ENCODE results near the gene LRRC66. TPM values are rescaled to one million over a fixed set of nuclear protein-coding genes. Genes with fewer than 3 reads are reported as not detected.

Gene LRRC66
- total RNA-seq, 1 donor from 2014 or later: 1.0 TPM

- Histone ChIP-seq H3K9ac (no peak overlapping the region), H3K9me3 (ENCODE audit: low read depth) (no peaks in the 10 kb centered on the region), H3K4me3 (no peak overlapping the region), H3K4me2 (no peak overlapping the region), H3F3A (ENCODE audit: low read depth) (no peaks in the 10 kb centered on the region), H3K36me3 (no peaks in the 10 kb centered on the region), H3K4me1 (no peaks in the 10 kb centered on the region), H2AFZ (replicated peaks) (no peak overlapping the region), H3K27ac (no peak overlapping the region), H3K79me2 (ENCODE audit: low read depth) (no peaks in the 10 kb centered on the region), H4K20me1 (ENCODE audit: low read depth) (no peaks in the 10 kb centered on the region), H3K27me3 (no peaks in the 10 kb centered on the region)
- Mint-ChIP-seq H3K4me1 (no peaks in the 10 kb centered on the region), H3K4me3 (no peak overlapping the region), H3K9me3 (peaks cover 1% of the 10 kb centered on the region), H3K27ac (no peak overlapping the region), H3K27me3 (ENCODE audit: insufficient read depth, low read depth) (peaks cover 6% of the 10 kb centered on the region), H3K36me3 (no peaks in the 10 kb centered on the region)
- no peak for DNase-seq (ENCODE audit: low spot score)
- TF ChIP-seq EZH2 (IDR thresholded peaks at IDR 0.05) (no peak), CTCF (IDR thresholded peaks at IDR 0.05) (no peak), EZH2phosphoT487 (IDR thresholded peaks at IDR 0.05) (no peak)
Measured at GRCh38 chr4:52058275-52058674, 38.1 kb upstream of the LRRC66 start.

GRCh38 chr4:52057196-52057595 is 37.0 kb upstream of the LRRC66 start:
- H3K9me3 ChIP-seq (ENCODE audit: low read depth): no peaks in the 10 kb centered on the region
- no peak for DNase-seq (ENCODE audit: low spot score)
- H3K9ac ChIP-seq: no peak overlapping the region
- no peaks in the 10 kb centered on the region for H3K27me3 ChIP-seq
- no peak overlapping the region for H3K4me2 ChIP-seq
- Mint-ChIP-seq H3K27ac (no peak overlapping the region), H3K27me3 (ENCODE audit: insufficient read depth, low read depth) (peaks cover 12% of the 10 kb centered on the region), H3K4me1 (peaks cover 5% of the 10 kb centered on the region), H3K4me3 (no peak overlapping the region), H3K36me3 (no peaks in the 10 kb centered on the region), H3K9me3 (peaks cover 7% of the 10 kb centered on the region)
- H3K4me3 ChIP-seq: no peak overlapping the region
- H3K4me1 ChIP-seq: peaks cover 8% of the 10 kb centered on the region
- TF ChIP-seq EZH2 (IDR thresholded peaks at IDR 0.05) (no peak), EZH2phosphoT487 (IDR thresholded peaks at IDR 0.05) (no peak), CTCF (IDR thresholded peaks at IDR 0.05) (no peak)
- no peaks in the 10 kb centered on the region for H3K79me2 ChIP-seq (ENCODE audit: low read depth)
- H3K36me3 ChIP-seq: no peaks in the 10 kb centered on the region
- H3F3A ChIP-seq (ENCODE audit: low read depth): peaks cover 4% of the 10 kb centered on the region
- H3K27ac ChIP-seq: no peak overlapping the region
- no peaks in the 10 kb centered on the region for H4K20me1 ChIP-seq (ENCODE audit: low read depth)
- H2AFZ ChIP-seq (replicated peaks): no peak overlapping the region

DNA sequence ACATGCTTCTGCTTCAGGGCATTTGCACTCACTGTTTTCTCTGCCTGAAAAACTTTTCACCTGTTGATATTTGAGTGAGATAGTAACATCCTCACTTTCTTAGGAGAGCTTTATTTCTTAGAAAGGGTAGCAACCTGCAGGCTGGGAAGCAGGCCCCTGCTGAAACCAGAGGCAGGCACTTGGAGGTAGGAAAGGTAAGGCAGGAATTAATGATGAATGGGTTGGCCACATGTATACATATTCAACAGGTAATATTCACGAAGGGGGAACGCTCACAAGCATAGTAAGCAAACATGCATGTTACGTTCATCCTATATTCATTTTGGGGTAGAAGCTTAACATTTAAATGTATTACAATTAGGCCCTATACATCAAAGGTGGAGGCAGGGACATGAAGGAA is 34.1 kb upstream of the LRRC66 start:
- Mint-ChIP-seq H3K27me3 (ENCODE audit: insufficient read depth, low read depth) (peaks cover 30% of the 10 kb centered on the region), H3K4me1 (peaks cover 10% of the 10 kb centered on the region), H3K36me3 (no peaks in the 10 kb centered on the region), H3K4me3 (no peak overlapping the region), H3K9me3 (peaks cover 10% of the 10 kb centered on the region), H3K27ac (no peak overlapping the region)
- Histone ChIP-seq H3K27me3 (peaks cover 21% of the 10 kb centered on the region), H3K4me3 (no peak overlapping the region), H3K9ac (no peak overlapping the region), H3F3A (ENCODE audit: low read depth) (peaks cover 19% of the 10 kb centered on the region), H4K20me1 (ENCODE audit: low read depth) (no peaks in the 10 kb centered on the region), H2AFZ (replicated peaks) (no peak overlapping the region), H3K4me2 (no peak overlapping the region), H3K36me3 (no peaks in the 10 kb centered on the region), H3K4me1 (peaks cover 10% of the 10 kb centered on the region), H3K9me3 (ENCODE audit: low read depth) (peaks cover 4% of the 10 kb centered on the region), H3K79me2 (ENCODE audit: low read depth) (no peaks in the 10 kb centered on the region), H3K27ac (no peak overlapping the region)
- no peak for TF ChIP-seq EZH2phosphoT487 (IDR thresholded peaks at IDR 0.05)
- no peak for TF ChIP-seq EZH2 (IDR thresholded peaks at IDR 0.05)
- TF ChIP-seq CTCF (IDR thresholded peaks at IDR 0.05): no peak
- DNase-seq (ENCODE audit: low spot score): no peak

DNA sequence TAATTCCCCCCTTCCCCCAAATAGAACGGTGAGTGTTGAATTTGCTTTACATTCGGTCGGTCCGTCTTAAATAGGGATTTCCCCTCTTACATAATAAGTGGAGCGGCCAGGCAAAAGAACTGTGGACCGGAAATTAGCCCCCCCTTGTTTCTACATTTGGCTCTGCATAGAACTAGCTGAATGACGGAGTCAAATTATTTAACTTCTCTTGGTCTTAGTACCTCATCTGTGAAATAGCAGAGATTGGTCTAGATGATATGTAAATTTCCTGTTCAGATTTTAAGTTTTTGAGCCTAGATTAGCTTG is 32.3 kb upstream of the LRRC66 start:
- Histone ChIP-seq H3K4me3 (peak overlapping the region; percentile 68), H4K20me1 (ENCODE audit: low read depth) (no peaks in the 10 kb centered on the region), H3K27me3 (peaks cover 21% of the 10 kb centered on the region), H3K79me2 (ENCODE audit: low read depth) (no peaks in the 10 kb centered on the region), H3K4me2 (peak overlapping the region; percentile 93), H3K9ac (no peak overlapping the region), H3F3A (ENCODE audit: low read depth) (peaks cover 19% of the 10 kb centered on the region), H2AFZ (replicated peaks) (no peak overlapping the region), H3K4me1 (peaks cover 10% of the 10 kb centered on the region), H3K36me3 (no peaks in the 10 kb centered on the region), H3K27ac (no peak overlapping the region), H3K9me3 (ENCODE audit: low read depth) (peaks cover 4% of the 10 kb centered on the region)
- Mint-ChIP-seq H3K36me3 (no peaks in the 10 kb centered on the region), H3K27me3 (ENCODE audit: insufficient read depth, low read depth) (peaks cover 30% of the 10 kb centered on the region), H3K4me3 (peak overlapping the region; percentile 84), H3K27ac (no peak overlapping the region), H3K4me1 (peaks cover 10% of the 10 kb centered on the region), H3K9me3 (peaks cover 18% of the 10 kb centered on the region)
- no peak for DNase-seq (ENCODE audit: low spot score)
- no peak for TF ChIP-seq EZH2 (IDR thresholded peaks at IDR 0.05)
- no peak for TF ChIP-seq CTCF (IDR thresholded peaks at IDR 0.05)
- TF ChIP-seq EZH2phosphoT487 (IDR thresholded peaks at IDR 0.05): no peak
